Superior temporal gyrus (tissue), 1 donor: Measurements from ENCODE around the gene LCN10.

Experiments used
- DNase-seq: peaks from one replicate; pipeline ENCODE4 v3.0.0-alpha.2; 2016; ENCODE audit errors: extremely low spot score

LCN10 gene

DNA sequence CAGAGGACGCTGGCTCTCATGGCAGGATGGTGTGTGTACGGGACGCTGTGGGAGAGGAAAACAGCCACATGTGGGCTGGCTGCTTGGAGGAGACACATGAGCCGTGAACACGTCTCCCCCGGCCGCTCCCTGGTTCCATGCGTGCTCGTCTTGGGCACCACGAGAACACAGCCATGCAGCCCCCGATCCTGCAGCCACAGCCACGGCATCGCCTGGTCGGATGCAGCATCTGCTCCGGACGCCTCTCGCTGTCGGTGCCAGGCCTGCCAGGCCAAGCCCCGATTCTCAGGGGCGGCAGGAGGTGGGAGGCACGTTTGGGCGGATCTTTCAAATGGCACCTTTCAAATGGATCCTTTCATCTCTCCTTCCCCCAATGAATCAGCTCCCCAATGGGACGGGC is 3.2 kb downstream of the LCN10 start:
- no peak for DNase-seq

DNA sequence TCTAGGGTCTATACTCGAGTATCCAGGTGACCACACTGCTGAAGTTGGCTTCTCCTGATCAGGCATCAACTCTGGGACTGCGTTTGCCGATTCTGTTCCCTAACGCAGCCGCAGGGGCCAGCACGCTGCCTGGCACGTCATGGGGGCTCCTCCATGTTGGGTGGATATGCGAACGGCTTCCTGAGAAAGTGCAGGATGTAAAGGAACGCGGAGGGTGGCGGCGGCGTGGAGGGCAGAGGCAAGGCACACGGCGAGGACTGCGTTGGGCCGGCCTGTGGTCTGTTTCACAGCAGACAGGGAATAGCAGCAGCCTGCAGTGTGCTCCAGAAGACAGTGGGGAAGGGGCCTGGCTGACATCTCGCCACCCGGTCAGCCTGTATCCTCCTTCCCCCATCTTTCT is 3.8 kb downstream of the LCN10 start:
- DNase-seq = no peak

DNA sequence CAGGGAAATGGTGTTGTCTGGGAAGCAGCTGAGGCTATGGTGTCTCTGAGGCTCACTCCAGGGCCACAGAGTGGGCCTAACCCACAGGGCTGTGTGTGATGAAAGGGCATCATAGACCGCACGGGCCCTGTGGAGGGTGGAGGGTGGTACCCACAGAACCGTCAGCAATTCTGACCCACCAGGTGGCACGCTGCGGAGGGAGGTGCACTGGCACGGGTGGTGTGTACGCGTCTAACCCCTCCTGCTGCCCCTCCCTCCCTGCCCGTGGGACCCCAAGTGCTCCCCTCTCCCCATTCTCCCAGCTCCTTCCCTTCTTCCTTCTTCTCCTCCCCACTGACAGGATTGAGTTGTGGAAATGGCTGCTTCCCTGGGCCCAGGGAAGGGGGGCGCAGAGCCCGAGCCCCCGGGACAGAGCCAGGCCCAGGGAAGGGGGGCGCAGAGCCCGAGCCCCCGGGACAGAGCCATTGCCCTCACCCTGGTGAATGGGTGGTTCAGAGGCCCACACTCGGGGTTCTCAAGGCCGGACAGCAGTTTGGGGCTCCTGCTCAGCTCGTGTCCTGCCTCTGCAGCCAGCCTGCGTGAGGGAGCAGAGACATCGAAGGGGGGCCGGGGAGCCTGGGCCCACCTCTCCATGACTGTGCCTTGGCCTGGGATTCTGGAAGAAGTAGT is 6.8 kb downstream of the LCN10 start:
- no peak for DNase-seq

DNA sequence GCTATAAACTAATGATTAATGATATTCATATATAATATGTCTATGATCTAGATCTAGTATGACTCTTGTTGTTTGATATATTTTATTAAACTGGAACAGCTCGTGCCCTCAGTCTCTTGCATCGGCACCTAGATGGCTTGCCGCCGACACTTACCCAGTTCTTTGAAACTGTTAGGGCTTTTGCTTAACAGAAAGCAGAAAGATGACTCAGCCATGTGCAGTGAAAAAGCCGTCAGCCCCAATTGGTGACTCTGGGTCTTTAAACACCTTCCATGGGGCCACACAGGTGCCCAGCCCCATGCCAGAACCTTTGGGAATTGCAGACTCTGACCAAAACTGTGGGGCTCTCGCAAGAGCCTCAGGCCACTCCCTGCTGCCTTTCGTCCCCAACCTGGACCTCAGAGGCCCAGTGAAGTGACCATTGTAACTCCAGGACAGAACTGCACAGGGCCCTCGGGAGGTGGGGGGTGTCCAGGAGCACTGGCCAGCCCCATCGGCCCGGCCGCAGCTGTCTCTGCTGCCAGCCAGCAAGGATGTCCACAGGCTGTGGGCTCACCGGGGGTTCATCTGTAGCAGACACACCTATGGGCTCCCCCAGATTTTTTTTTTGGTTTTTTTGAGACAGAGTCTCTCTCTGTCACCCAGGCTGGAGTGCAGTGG is 7.8 kb downstream of the LCN10 start:
- no peak for DNase-seq

DNA sequence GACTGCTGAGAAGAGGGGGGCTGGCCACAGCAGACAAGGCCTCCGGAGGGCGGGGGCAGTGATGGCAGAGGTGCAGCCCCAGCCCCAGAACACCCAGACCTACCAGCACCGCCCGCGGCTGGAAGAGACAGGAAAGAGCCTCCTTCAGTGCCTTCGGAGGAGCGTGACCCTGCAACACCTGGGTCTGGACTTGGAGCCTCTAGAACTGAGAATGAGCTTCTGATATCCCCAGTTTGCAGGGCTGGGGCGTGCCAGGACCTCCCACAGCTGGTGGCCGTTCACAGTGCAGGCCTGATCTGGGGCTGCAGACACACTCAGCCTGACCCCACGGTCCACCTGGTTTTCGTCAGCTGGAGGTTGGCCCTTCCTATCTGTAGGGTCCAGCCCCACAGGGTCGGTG is 9.1 kb downstream of the LCN10 start:
- DNase-seq = no peak

DNA sequence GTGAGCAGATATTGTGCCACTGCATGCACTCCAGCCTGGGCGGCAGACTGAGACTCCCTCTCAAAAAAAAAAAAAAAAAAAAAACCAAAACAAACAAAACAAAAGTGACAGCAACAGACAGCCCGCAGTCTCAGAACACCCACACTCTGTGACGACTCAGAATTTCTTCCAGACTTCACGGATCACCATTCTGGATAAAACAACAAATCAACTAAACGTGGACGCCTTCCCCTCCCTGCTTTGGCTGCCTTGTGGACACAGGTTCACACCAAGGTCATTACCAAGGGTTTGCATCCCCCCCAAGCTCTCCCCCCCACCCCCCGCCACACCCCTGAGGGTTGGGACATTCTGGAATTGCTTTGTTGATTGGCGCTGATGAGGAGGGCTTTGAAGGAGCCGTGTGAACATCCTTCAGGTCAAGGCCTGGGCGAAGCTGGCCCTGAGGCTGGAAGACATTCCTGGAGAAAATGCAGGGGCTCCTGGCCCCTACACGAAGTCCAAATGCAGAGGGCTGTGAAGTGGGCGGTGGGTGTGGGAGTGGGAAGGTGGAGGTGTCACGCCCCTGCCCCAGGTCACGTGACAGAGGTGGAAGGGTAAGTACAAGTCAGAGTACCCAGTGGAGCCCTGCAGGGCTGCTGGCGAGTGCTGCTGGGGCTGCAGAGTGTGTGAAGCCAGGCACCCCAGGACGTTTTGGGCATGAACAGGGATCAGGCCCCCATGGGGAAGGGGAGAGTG is 10.1 kb downstream of the LCN10 start:
- DNase-seq = no peak

DNA sequence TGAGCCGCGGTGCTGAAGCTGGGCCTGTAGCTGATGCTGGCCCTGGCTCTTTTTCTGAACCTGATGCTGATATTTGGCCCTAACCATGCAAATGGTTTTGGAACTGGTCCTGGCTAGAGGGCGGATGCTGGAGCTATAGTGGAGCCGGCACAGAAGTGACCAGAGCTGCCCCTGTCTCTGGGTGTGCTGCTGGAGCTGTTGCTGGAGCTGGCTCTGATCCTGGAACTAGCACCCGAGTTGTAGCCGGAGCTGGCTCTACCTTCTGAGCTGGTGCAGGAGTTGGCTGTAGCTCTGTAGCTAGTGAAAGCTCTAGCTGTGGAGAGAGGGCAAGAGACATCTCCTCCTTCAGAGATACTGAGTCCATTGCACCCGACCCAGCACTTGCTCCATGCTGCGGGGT is 12.8 kb downstream of the LCN10 start:
- no peak for DNase-seq

DNA sequence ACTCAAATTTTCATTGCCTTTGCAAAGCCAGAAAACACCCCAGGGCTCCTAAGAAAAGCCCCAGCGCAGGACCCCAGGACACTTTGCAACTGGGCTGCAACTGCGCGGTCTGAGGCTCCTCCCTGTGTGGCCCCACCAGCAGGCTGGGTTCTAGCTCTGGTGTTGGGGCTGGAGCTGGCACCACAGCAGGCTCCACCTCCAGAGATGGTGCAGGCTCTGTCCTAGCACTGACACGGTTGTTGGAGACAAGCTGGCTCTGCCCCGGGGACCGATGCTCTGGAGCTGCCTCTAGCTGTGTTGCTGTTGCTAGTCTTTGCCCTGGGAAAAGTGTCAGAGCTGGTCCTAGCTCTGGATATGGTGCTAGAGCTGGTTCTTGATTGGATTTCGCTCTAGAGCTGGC is 13.6 kb downstream of the LCN10 start:
- DNase-seq = no peak

DNA sequence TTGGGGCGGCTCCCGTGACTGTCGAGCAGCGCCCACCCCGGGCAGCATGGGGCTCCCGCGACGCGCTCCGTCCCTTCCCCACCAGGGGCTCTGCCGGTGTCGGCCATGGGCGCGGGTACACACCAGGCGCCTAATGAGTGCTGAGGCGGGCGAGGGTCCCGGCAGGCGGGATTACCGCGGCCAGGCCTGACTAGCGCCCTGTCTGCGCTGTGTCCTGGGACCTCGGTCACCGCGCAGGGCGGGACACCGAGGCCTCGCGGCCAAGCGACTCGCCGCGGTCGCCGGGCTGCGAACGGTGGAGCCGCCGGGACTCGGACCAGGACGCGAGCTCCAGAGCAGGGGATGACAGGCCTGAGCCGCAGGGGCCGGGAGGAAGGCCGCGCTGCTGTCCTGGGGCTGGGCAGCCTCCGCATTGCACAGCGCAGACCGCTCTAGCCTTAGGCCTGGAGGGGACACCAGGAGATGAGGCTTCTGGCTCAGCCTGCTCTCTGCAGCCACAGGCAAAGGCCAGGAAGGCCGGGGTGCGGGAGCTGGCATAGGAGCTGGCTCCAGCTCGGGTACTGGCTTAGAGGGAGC is 14.1 kb downstream of the LCN10 start:
- DNase-seq = peak; percentile 15

DNA sequence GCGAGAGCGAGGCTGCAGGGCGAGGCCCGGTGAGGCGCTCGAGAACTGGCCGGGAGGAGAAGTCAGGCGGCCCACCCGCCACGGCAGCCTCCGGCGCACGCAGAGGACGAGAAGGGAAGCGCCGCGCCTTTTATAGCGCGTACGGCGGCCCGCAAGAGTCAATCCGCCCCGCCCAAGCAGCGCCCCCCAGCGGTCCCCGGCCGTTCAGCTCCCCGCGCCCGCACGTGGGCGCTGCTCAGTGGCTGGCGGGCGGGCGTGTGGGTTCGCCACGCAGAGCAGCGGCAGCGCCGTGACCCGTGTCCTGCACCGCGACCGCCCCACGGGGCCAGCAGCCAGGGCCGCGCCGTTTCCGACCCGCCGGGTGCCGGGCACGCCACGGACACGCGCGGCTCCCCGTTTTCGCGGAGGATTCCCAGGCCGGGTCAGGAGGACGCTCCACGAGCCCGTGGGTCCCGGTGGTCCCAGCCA is 14.6 kb downstream of the LCN10 start:
- DNase-seq = peak; percentile 83

DNA sequence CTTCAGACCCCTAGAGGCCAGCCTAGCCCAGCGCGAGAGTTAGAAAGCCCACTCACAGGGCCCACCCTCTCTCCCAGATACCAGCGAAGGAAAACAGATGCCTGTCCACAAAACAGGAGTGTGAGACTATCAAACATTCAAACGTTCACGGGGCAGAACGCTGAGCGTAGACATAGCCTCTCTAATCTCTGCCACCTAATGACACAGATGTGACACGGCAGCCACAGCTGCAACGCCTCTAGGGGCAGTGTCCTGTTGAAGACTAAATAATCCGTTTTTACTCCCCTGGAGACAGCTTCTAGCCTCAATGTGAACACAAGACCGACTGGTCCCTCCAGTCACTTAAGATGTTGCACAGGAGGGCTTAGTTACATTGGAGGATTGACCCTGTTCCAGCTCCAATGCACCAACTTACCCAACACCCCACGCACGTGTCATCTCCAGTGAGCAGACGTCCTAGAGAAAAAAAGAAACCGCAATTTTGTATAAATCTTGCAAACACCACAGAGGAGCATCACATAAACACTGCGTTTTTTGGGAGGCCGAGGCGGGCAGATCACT is 16.0 kb downstream of the LCN10 start:
- no peak for DNase-seq

DNA sequence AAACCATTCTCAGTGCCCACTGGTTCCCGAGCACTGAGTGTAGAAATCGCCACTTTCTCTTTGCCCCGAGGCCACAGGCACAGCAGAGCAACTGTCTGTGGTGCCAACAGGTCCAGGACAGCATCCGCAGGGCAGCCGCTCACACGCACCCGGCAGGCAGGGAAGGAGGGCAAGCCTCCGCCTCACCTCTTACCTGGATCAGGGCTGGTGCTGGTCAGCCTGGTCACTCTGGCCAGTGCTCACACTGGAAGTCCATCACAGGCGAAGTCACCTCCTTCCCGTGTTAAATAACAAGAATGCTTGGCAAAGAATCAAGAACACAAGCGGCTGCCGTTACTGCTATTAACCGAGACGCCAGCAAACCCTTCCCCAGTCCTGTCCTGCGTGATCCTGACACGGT is 16.6 kb downstream of the LCN10 start:
- DNase-seq = no peak

DNA sequence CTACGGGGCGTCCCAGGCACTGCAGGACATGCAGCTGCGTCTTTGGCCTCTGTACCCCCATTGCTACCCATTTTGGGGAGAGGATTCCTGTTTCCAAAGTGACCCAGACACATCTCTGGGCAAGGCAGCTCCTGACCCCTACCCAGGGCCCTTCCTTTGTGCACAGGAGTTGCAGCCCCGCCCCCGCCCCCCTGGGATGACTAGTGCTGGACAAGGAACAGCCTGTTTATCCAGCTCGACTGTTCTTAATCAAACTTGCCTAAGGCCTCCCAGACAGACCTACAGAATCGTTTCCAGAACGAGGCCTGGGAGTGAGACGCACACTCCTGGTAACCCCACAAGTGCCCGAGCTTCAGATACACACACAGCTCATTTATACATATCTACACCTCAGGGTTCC is 17.1 kb downstream of the LCN10 start:
- DNase-seq = no peak

DNA sequence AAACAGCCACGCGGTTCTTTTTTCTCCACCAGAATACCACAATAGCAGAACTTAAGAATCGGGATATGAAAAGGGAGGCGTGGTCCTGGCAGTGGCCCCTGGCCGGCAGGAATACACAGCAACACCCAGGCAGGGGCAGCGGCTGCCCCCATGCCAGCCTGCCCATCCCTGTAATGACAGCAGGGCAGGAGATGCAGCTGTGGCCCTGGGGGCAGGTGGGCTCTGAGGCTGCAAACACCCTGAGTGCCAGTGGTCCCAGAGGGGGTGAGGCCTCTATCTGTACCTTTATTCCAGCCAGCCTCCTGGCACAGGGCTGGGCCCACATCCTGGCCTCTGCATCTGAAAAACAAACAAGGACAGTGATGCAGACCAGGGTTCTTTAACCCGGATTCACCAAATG is 18.0 kb downstream of the LCN10 start:
- DNase-seq = no peak

DNA sequence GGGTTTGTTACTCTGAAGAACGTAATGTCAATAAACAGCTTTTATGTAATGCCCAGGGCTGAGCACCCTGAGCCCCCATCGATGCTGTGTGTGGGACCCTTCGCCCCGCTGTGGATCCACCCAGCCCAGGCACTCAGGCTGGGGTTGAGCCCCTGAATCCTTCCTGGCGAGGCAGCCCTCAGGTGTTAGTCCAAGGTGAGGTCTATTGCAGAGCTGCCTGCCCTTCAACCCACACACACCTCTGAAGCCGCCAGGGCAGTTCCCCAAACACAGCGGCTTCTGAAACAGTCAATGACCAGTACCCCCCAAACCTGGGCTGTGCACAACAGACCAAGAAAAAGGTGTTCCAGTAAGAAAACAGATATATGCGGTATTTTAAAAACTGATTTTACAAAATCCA is 18.8 kb downstream of the LCN10 start:
- DNase-seq = no peak

DNA sequence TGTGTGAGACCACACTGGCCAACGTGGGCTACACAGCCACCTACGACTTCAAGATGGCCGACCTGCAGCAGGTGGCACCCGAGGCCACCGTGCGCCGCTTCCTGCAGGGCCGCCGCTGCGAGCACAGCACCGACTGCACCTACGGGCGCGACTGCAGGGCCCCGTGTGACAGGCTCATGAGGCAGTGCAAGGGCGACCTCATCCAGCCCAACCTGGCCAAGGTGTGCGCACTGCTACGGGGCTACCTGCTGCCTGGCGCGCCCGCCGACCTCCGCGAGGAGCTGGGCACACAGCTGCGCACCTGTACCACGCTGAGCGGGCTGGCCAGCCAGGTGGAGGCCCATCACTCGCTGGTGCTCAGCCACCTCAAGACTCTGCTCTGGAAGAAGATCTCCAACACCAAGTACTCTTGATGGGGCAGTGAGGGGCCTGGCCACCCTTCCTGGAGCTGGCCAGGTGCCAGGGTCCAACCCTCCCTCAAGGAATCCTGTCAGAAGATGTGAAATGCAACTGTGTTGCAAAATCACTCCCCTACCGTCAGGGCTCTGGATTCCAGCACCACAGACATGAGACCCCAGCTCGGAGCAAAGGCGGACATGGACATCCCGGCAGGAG is 19.3 kb downstream of the LCN10 start:
- DNase-seq = no peak

DNA sequence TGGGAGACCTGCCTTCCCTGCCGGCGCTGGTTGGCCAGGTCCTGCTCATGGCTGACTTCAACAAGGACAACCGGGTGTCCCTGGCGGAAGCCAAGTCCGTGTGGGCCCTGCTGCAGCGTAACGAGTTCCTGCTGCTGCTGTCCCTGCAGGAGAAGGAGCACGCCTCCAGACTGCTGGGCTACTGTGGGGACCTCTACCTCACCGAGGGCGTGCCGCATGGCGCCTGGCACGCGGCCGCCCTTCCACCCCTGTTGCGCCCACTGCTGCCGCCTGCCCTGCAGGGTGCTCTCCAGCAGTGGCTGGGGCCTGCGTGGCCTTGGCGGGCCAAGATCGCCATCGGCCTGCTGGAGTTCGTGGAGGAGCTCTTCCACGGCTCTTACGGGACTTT is 19.8 kb downstream of the LCN10 start:
- DNase-seq = no peak

DNA sequence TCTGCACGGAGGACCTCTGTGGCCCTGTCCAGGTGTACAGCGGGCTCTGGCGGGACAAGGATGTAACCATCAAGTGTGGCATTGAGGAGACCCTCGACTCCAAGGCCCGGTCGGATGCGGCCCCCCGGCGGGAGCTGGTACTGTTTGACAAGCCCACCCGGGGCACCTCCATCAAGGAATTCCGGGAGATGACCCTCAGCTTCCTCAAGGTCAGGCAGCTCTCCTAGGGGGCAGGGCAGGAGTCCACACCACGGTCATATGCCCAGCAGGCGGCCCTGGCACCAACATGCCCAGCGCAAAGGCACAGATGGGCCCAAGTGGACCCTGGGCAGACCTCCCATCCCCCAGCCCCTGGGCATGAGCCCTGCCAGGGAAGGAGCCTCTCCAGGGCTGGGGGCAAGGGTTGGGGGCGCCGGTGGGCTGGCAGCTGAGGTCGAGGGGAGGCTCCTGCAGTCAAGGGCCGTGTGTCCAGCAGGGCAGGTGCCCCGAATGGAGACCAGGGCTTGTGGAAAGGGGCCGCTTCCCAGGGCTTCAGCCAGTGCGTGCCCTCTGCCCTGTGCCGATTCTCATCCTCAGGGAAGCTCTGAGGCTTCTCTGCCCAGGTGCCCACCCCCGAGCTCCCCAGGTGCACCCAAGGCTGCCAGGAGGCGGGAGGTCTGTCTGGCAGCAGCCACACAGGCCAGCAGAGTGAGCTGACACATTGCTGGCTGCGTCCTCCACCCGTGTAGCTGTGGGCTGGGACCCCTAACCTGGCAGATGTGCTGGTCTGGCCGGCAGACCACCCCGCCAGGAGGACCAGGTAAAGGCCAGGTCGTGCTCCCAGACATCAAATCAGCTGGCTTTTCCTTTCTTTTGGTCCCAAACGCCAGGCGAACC is 20.4 kb downstream of the LCN10 start:
- DNase-seq = no peak

DNA sequence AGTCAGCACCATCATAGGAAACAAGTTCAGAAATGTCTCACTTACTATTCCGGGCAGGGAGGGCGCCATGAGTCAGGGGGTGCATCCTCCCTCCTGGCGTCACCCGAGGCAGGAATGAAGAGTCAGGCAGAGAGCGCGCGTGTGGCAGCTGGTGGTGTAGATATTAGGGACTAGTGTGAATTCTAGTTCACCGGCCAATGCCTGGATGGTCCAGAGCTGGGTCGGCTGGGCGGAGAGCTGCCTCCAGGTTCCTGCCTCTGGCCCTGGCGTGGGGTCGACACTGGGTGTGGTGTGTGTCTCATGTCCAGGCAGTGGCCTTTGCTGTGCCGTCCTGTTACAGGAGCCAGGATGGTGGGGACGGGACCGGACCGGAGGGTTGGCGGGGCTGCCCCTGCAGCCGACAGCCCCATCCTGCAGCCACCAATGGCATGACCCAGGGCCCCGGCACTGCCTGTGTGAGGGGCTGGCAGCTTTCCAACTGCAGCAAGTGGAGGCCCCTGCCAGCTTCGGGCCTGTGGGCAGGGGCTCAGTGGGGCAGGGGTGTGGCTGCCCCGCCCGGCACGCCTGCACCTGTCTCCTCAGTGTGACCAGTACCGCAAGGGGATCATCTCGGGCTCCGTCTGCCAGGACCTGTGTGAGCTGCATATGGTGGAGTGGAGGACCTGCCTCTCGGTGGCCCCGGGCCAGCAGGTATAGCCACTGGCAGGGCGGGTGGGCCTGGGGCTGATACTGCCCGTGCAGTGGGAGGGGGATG is 21.2 kb downstream of the LCN10 start:
- DNase-seq = no peak

DNA sequence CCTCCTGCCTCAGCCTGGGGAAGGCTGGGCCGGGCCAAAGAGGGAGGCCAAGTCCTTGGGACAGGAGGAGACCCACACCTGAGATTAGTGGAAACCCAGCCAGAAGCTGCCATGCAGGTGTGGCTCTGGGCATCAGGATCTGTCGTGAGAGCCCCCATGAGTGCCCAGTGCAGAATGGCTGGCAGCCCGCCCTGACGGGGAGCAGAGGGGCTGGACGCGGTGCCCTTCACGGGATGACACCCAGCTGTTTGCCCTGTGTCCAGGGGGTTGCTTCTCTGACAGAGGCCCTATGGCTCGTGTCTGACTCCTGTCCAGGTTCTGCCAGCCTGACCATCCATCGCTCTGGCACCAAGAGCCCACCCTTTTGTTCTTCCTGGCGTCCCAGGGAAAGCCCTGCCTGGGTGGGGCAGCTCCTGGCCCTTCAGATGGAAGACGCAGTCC is 21.8 kb downstream of the LCN10 start:
- no peak for DNase-seq
